HG03139 (cell line): Measurements from ENCODE around the gene SOX30.
"Not testable (repeated sequence)": the region's sequence is repeated elsewhere in the genome, so short reads cannot be mapped to it uniquely, and the experiment has no call there.

Source experiments
- ATAC-seq: cut with Tn5 transposase; IDR thresholded peaks from one replicate; pipeline ENCODE4 v1.9.1; 2021; ENCODE audit not compliant: unreplicated experiment

The SOX30 gene

DNA sequence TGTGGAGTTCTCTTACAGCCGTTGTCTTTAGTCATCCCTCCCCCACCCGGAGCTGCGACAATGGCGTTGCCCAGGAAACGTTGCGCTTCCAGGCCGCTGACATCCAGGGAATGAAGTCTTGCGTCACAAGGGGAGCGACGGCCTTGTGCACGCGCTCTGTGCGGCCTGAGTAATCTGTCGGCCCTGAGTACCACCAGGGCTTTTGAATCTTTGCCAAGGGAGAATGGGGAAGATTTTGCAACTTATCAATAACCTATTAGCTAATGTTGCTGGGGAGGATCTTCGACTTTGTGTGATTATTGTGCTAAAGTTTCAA is at the start of gene SOX30:
SOX30 (minus strand) TSS at position 62 of the 316 bp plus-strand sequence. CDS start 360 bp downstream, outside the sequence.
- no peak for ATAC-seq

DNA sequence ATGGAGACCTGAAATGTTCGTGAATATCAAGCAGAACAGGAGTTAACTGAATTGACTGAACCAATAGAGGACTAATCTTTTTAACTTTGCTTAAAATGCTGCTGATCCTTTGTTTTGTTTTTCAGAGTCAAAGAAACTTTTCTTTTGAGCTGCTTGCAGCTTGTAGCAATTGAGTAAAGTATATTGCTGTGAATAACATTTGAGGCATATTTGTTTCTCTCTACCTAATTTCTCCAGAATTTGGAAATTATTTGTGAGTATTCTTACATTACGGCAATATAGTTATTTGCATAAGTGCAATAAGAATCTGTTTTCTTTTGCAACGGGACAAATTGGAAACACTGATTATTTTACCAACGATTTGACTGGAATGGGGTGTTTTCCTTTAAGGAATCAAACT is 46.4 kb upstream of the SOX30 start:
- ATAC-seq: not testable (repeated sequence)

- ATAC-seq: not testable (repeated sequence)
Measured at GRCh38 chr5:157696154-157696553, 43.9 kb upstream of the SOX30 start.

DNA sequence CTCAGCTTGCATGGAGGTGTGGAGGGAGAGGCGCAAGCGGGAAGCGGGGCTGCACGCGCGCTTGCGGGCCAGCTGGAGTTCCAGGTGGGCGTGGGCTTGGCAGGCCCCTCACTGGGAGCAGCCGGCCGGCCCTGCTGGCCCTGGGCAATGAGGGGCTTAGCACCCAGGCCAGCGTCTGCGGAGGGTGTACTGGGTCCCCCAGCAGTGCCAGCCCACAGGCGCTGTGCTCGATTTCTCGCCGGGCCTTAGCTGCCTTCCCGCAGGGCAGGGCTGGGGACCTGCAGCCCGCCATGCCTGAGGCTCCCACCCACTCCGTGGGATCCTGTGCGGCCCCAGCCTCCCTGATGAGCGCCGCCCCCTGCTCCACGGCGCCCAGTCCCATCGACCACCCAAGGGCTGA is 41.6 kb upstream of the SOX30 start:
- ATAC-seq: not testable (repeated sequence)

DNA sequence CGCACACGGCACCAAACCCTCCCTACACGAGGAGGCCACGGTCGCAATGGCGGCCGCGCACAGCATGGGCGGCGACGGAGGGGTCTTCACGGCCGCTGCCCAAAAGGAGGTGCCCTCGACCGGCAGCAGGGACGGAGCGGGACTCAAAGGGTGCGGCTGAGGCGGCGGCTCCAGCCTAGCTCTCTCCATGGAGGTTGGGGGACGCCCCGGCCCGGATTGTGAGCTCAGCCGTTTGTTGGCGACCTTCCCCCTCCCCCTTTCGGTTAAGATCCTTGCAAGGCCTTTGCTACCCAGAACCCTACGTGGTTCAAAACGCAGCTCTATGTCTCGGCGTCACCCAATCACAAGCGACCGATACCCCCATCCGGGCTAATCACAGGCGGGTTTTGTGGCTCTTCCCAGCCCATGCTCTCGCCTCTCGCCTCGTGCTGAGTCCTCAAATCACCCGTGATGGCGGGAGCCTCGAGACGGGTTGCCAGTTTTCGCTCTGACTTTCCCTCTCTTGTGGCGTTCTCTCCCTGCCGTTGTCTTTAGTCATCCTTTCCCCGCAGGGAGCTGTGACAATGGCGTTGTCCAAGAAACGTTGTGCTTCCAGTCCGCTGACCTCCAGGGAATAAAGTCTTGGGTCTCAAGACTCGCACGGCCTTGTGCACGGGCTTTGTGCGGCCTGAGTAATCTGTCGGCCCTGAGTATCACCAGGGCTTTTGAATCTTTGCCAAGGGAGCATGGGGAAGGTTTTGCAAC is 38.6 kb upstream of the SOX30 start:
- ATAC-seq: no peak

- ATAC-seq: no peak
Measured at GRCh38 chr5:157689942-157690689, 37.9 kb upstream of the SOX30 start.

DNA sequence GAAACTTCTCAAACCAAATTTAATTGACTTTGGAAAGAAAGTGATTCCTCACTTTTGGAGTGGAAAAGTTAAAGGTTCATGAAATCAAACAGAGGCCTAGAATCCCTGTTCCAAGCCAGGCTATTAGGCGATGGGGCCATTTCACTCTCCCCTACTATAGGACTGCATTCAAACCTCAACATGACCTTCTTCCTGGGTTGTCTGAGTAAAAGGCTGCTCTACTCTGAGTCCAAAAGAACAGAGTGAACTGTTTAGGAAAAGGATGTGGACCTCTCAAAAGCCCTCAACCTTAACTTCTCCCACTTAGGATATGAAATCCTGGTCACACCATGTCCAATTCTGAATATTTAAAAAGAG is 34.9 kb upstream of the SOX30 start:
- ATAC-seq: no peak

GRCh38 chr5:157686276-157687197 is 34.3 kb upstream of the SOX30 start:
- not testable (repeated sequence) for ATAC-seq

- ATAC-seq: no peak
Measured at GRCh38 chr5:157682257-157682656, 30.0 kb upstream of the SOX30 start.

DNA sequence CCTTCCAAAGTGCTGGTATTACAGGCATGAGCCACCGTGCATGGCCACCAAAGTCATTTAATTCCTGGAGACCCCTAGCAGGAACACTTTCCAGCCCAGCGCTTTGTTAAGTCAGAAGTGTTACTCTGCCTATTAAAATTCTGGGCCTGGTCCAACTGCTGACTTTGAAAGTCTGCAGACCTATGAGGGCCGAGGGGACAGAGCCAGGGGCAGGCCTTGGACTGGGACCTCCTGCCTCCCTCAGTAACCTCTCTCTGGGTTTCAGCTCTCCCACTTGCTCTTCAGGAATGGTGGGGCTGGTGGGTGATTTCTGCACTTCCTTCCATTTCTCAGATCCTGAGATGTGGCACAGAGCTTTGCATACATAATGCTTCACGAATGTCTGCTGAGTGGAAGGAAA is 28.8 kb upstream of the SOX30 start:
- no peak for ATAC-seq

DNA sequence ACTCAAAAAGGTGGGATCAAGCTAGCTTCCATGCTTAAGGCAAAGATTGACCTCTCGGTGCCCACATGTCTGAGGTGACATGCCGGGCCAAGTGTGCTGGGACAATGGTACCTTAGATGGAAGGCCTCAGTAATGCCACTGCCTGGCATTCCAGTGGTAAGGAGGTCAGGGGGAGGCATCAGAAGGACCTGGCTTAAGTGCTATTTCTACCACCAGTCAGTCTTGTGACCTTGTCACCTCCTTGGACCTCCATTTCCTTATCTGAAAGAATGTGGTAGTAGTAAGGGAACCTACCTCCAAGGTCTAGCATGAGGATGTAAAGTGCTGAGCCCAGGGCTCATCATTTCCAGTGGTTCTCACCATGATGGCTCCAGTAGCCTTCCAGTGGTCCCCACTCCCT is 28.0 kb upstream of the SOX30 start:
- no peak for ATAC-seq

DNA sequence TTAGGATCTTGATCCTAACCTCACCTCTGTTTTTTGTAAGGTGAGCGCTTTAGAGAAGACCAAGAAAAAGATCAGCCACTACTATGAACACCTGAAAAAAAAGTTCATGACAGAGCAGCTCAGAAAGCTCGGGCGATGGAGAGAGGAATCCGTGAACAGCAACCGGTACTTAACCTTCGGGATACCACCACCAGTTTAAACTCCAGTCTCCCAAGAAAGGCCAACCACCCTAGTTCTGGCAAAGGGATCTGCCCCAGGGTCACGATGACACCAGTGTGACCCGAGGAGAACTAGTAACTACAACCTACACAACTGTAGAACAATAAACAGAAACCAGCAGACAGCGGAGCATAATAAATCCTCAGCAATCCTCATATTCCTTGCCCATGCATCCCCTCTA is 27.6 kb upstream of the SOX30 start:
- ATAC-seq: no peak

DNA sequence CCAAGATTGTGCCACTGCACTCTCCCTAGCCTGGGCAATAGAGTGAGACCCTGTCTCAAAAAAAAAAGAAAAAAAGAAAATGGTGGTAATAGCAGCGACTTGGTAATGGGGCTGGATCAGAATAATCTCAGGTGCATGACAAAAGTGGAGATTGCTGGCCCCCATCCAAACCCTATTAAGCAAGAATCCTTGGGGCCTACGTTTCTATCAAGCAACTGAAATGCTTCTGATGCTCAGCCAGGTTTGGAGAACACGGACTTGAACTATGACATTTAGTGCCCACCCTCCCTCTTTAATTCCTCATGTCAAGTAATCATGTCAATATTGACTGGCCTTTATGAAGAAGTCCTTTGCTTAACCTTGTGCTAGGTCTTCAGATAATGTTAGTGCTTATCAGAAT is 25.7 kb upstream of the SOX30 start:
- ATAC-seq: no peak

- ATAC-seq: not testable (repeated sequence)
Measured at GRCh38 chr5:157674351-157674750, 22.1 kb upstream of the SOX30 start.

DNA sequence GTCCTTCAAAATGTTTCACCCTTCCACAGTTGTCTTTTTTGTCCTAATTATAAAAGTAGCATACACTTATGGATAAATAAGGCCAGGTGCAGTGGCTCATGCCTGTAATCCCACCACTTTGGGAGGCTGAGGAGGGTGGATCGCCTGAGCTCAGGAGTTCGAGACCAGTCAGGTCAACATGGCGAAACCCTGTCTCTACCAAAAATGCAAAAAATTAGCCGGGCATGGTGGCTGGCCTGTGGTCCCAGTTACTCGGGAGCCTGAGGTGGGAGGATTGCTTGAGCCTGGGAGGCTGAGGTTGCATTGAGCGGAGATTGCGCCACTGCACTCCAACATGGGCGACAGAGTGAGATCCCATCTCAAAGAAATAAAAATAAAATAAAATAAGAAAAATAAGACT is 20.7 kb upstream of the SOX30 start:
- no peak for ATAC-seq

GRCh38 chr5:157671592-157672330 is 19.5 kb upstream of the SOX30 start:
- ATAC-seq: no peak

DNA sequence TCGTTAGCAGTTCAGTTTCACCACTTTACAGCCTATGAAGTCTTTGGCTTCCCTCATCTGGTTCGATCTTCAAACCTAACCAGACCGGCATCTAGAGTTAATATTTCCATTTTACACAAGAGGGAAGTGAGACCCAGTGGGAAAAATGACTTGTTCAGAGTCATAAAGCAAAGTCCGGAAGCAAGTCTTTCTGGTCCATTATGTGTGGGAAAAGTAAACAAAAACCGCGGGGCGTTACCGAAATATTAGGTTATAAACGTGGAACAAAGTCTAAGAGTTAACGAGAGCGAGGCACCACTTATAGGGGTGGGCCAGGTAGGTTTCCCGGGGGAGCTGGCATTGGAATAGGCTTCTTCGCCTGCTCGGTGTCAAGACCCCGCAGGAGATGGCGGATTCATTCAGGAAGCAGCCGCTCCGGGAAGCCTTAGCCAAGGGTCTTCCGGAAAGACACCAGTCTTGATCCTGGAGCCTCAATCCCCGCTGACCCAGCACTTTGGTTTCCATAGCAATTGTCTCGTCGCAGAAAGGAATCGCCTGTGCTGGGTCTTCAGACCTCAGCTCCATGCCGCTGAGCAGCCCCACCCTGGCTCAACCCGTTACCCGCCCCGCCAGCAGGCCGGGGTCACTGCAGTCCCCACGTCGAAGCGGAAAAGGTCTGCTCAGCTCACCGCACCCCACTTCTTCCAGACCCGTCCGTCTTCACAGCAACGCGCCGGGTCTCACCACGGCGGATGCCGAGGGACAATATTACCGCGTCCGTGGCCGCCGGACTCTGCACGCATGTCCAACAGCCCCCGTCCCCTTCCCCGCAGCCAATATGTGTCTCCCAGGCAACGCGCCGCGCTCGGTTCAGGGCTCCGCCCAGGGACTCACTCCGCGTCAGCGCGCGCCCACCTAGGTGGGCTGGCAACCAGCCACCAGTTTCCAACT is 18.7 kb upstream of the SOX30 start, which contains the start of gene C5orf52:
C5orf52 (plus strand) TSS at position 872 of the 930 bp plus-strand sequence. CDS start 82 bp downstream, outside the sequence.
- no peak for ATAC-seq

GRCh38 chr5:157669701-157670097 is 17.5 kb upstream of the SOX30 start:
- ATAC-seq: no peak

DNA sequence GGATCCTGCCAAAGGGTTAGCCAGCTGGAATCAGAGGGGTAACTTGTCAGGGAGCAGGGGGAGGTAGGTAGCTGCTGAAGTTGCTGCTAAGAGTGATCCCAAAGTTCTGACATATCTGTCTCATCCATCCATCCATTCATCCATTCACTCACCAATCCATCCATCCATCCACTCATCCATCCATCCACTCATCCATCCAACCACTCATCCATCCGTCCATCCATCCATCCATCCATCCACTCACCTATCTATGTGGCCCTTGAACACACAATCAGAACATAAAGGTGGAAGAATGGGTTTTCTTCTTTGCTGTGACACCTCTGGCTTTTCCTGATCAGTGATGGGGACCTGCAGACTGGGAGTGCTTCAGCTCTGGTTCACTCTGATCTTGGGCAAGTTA is 16.1 kb upstream of the SOX30 start:
- ATAC-seq: no peak
